Renal pelvis (tissue), 12 donors: ENCODE data around the gene UGGT1. TPM values are rescaled to one million over a fixed set of nuclear protein-coding genes. Genes with fewer than 3 reads are reported as not detected.

Experiments used
- DNase-seq: peaks from one replicate; pipeline ENCODE4 v3.0.0-alpha.2; 2013
- long read RNA-seq, 16 experiments: transcript quantifications; one replicate each; lab custom pipeline, GENCODE V29; 2026
- polyA plus RNA-seq, 3 donors: library from polyadenylated mRNA; unstranded; fragments of 120-200 nt; gene quantifications; one replicate each; pipeline ENCODE4 v1.2.1, GENCODE V29; 2013; ENCODE audit not compliant: insufficient read length in 3 of 3

The UGGT1 gene
- polyA plus RNA-seq: 10 to 100 TPM; 36.1 to 45.4 (median 39.3) TPM
- long read RNA-seq, donor 1: 0 reads
- long read RNA-seq, donor 2, full-length matches to known transcripts: 1 of 8 reads
- long read RNA-seq, donor 2, partial matches to known transcripts: 7 of 8 reads
- long read RNA-seq, donor 2, other reads (novel, unspliced or antisense): 0 of 8 reads
- long read RNA-seq, donor 3: 0 reads
- long read RNA-seq, donor 4, partial matches to known transcripts: 6 of 6 reads
- long read RNA-seq, donor 4, other reads (novel, unspliced or antisense): 0 of 6 reads
- long read RNA-seq, donor 5: 0 reads
- long read RNA-seq, donor 6, partial matches to known transcripts: 14 of 14 reads
- long read RNA-seq, donor 6, other reads (novel, unspliced or antisense): 0 of 14 reads
- long read RNA-seq, donor 7, full-length matches to known transcripts: 2 of 21 reads
- long read RNA-seq, donor 7, partial matches to known transcripts: 19 of 21 reads
- long read RNA-seq, donor 7, other reads (novel, unspliced or antisense): 0 of 21 reads
- long read RNA-seq, donor 8, full-length matches to known transcripts: 1 of 7 reads
- long read RNA-seq, donor 8, partial matches to known transcripts: 6 of 7 reads
- long read RNA-seq, donor 8, other reads (novel, unspliced or antisense): 0 of 7 reads
- long read RNA-seq, donor 9, full-length matches to known transcripts: 2 of 2 reads
- long read RNA-seq, donor 9, partial matches to known transcripts: 0 of 2 reads
- long read RNA-seq, donor 9, other reads (novel, unspliced or antisense): 0 of 2 reads
- long read RNA-seq, donor 10, full-length matches to known transcripts: 1 of 1 reads
- long read RNA-seq, donor 10, partial matches to known transcripts: 0 of 1 reads
- long read RNA-seq, donor 10, other reads (novel, unspliced or antisense): 0 of 1 reads
- long read RNA-seq, donor 11, full-length matches to known transcripts: 1 of 18 reads
- long read RNA-seq, donor 11, partial matches to known transcripts: 17 of 18 reads
- long read RNA-seq, donor 11, other reads (novel, unspliced or antisense): 0 of 18 reads
- long read RNA-seq, donor 12, partial matches to known transcripts: 11 of 11 reads
- long read RNA-seq, donor 12, other reads (novel, unspliced or antisense): 0 of 11 reads
- long read RNA-seq, donor 13: 0 reads
- long read RNA-seq, donor 14: 0 reads
- long read RNA-seq, donor 15, full-length matches to known transcripts: 1 of 15 reads
- long read RNA-seq, donor 15, partial matches to known transcripts: 14 of 15 reads
- long read RNA-seq, donor 15, other reads (novel, unspliced or antisense): 0 of 15 reads
- long read RNA-seq, donor 16, full-length matches to known transcripts: 1 of 18 reads
- long read RNA-seq, donor 16, partial matches to known transcripts: 17 of 18 reads
- long read RNA-seq, donor 16, other reads (novel, unspliced or antisense): 0 of 18 reads

GRCh38 chr2:128090945-128091725 lies at the start of gene UGGT1:
UGGT1 (plus strand) TSS chr2:128091200; CDS start chr2:128091358, 158 bp downstream.
- peak; percentile 95 for DNase-seq

- no peak for DNase-seq
Observed at GRCh38 chr2:128041561-128041960, 49.4 kb upstream of the UGGT1 start.

GRCh38 chr2:128043041-128043440 lies 48.0 kb upstream of the UGGT1 start:
- no peak for DNase-seq

GRCh38 chr2:128053331-128053730 lies 37.7 kb upstream of the UGGT1 start:
- no peak for DNase-seq

- DNase-seq: no peak
Observed at GRCh38 chr2:128054104-128054885, 36.7 kb upstream of the UGGT1 start.

GRCh38 chr2:128057334-128057733 lies 33.7 kb upstream of the UGGT1 start:
- no peak for DNase-seq

GRCh38 chr2:128058114-128058513 lies 32.9 kb upstream of the UGGT1 start:
- DNase-seq: no peak

GRCh38 chr2:128062571-128062970 lies 28.4 kb upstream of the UGGT1 start:
- DNase-seq: no peak

GRCh38 chr2:128064353-128064752 lies 26.6 kb upstream of the UGGT1 start:
- no peak for DNase-seq

GRCh38 chr2:128069769-128070168 lies 21.2 kb upstream of the UGGT1 start:
- no peak for DNase-seq

GRCh38 chr2:128073278-128073677 lies 17.7 kb upstream of the UGGT1 start:
- DNase-seq: no peak

- no peak for DNase-seq
Observed at GRCh38 chr2:128076461-128077106, 14.4 kb upstream of the UGGT1 start.

GRCh38 chr2:128084757-128085156 lies 6.2 kb upstream of the UGGT1 start:
- no peak for DNase-seq

- no peak for DNase-seq
Observed at GRCh38 chr2:128086244-128086643, 4.8 kb upstream of the UGGT1 start.

GRCh38 chr2:128090575-128090944 lies 440 bp upstream of the UGGT1 start:
- no peak for DNase-seq

- DNase-seq: no peak
Observed at GRCh38 chr2:128091726-128092080, 703 bp downstream of the UGGT1 start.

- no peak for DNase-seq
Observed at GRCh38 chr2:128092656-128093055, 1.7 kb downstream of the UGGT1 start.

GRCh38 chr2:128093762-128094161 lies 2.8 kb downstream of the UGGT1 start:
- no peak for DNase-seq

- DNase-seq: no peak
Observed at GRCh38 chr2:128095201-128095600, 4.2 kb downstream of the UGGT1 start.

GRCh38 chr2:128103407-128103806 lies 12.4 kb downstream of the UGGT1 start:
- DNase-seq: no peak
